ENCODE data around the gene CARD11. TPM values are rescaled to one million over a fixed set of nuclear protein-coding genes. Genes with fewer than 3 reads are reported as not detected.
"Not testable (repeated sequence)": the region's sequence is repeated elsewhere in the genome, so short reads cannot be mapped to it uniquely, and the experiment has no call there.

CARD11 gene
- total RNA-seq, 1 donor from 2014 or later: 0.16 TPM

DNA sequence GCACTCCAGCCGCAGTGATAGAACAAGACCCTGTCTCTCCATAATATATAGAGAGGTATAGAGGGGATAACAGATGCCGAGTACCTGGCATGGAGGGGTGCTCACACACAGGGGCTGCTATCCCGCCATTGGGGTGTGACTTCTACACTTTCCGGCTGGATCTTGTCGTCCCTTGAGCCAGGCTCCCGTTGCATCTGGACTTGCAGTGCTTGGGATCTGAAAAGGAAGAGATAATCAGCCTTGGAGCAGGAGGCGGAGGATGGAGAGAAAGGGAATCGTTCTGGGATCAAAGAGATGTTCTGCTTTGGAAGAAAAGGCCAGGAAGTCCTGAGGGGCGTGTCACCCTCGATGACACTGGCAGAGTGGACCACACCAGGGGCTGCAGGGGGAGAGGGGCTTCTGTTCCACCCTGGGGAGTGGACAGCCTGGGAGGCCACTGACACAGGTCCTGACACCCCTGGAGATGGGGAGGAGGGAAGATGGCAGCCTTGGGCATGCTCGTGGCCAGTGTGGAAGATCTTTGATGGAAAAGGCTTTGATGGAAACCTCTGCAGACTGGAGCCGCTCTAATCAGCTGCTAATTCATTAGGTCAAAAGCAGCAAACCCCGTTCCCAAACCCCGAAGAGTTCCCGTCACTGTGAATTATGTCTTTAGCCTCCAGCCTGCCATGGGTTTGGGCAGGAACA, 85.1 kb downstream of the CARD11 start:
- H3K4me1 ChIP-seq: no peaks in the 10 kb centered on the region
- no peak for DNase-seq
- peaks cover 8% of the 10 kb centered on the region for H3K9me3 ChIP-seq (replicated peaks)
- no peak overlapping the region for H3K4me3 ChIP-seq
- intact Hi-C loops (cut with micrococcal nuclease): no loop called here
- H3K36me3 ChIP-seq: no peaks in the 10 kb centered on the region
- TF ChIP-seq, protein P1, sequence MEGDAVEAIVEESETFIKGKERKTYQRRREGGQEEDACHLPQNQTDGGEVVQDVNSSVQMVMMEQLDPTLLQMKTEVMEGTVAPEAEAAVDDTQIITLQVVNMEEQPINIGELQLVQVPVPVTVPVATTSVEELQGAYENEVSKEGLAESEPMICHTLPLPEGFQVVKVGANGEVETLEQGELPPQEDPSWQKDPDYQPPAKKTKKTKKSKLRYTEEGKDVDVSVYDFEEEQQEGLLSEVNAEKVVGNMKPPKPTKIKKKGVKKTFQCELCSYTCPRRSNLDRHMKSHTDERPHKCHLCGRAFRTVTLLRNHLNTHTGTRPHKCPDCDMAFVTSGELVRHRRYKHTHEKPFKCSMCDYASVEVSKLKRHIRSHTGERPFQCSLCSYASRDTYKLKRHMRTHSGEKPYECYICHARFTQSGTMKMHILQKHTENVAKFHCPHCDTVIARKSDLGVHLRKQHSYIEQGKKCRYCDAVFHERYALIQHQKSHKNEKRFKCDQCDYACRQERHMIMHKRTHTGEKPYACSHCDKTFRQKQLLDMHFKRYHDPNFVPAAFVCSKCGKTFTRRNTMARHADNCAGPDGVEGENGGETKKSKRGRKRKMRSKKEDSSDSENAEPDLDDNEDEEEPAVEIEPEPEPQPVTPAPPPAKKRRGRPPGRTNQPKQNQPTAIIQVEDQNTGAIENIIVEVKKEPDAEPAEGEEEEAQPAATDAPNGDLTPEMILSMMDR (IDR thresholded peaks at IDR 0.05; ENCODE audit: borderline replicate concordance): no peak
- H3K27me3 ChIP-seq (ENCODE audit: low read depth): peaks cover 81% of the 10 kb centered on the region
- no peak overlapping the region for H3K27ac ChIP-seq (replicated peaks)

DNA sequence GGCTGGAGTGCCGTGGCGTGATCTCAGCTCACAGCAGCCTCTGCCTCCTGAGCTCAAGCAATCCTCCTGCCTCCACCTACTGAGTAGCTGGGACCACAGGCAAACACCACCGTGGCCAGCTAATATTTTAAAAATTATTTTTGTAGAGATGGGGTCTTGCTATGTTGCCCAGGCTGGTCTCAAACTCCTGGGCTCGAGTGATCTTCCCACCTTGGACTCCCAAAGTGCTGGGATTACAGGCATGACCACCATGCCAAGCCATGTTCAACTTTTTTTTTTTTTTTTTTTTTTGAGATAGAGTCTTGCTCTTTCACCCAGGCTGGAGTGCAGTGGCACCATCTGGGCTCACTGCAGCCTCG, 86.3 kb downstream of the CARD11 start:
- intact Hi-C loops (cut with micrococcal nuclease); H3K4me1 ChIP-seq; H3K36me3 ChIP-seq; H3K27ac ChIP-seq (replicated peaks); H3K4me3 ChIP-seq; DNase-seq; H3K9me3 ChIP-seq (replicated peaks): not testable (repeated sequence)
- H3K27me3 ChIP-seq (ENCODE audit: low read depth): peaks cover 84% of the 10 kb centered on the region

DNA sequence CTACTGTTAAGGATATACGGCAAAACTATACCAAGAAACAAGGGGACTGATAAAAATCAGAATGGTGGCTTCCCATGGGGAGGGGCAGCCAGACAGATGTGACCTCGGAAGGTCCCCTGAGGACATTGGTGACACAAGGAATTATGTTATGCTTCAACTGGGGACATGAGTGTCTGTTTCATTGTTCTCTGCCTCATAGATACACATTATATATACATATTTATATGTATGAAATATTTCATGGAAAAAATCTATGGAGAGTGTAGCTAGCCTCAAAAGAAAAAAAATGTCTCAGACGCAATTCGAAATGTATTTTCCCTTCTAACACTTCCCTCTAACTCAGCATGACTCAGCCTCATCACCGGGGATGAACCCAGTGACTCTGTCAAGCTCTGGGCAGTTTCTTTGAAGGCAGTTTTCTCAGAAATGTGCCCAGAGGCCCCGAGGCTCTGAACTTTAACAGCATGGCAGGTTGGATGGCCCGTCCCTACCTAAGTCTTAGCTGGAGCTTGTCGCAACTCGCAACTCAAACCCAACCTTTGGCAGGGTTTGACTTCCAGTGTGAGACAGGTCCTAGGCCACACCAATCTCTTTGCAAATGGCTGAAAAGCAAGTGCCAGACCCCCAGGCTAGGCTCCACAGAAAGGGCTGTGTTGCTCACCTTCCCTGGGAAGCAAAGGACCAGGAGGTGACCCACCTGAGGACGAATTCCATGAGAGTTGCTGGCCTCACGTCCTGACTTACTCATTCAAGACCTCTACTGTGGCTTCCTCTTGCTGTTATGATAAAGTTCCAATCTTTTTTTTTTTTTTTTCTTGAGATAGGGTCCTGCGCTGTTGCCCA, 86.9 kb downstream of the CARD11 start:
- H3K36me3 ChIP-seq: no peaks in the 10 kb centered on the region
- H3K27ac ChIP-seq (replicated peaks): no peak overlapping the region
- no peak overlapping the region for H3K4me3 ChIP-seq
- H3K4me1 ChIP-seq: no peaks in the 10 kb centered on the region
- peaks cover 84% of the 10 kb centered on the region for H3K27me3 ChIP-seq (ENCODE audit: low read depth)
- intact Hi-C loops (cut with micrococcal nuclease): no loop called here
- H3K9me3 ChIP-seq (replicated peaks): no peaks in the 10 kb centered on the region
- TF ChIP-seq, protein P1 (IDR thresholded peaks at IDR 0.05; ENCODE audit: borderline replicate concordance): no peak
- DNase-seq: no peak

DNA sequence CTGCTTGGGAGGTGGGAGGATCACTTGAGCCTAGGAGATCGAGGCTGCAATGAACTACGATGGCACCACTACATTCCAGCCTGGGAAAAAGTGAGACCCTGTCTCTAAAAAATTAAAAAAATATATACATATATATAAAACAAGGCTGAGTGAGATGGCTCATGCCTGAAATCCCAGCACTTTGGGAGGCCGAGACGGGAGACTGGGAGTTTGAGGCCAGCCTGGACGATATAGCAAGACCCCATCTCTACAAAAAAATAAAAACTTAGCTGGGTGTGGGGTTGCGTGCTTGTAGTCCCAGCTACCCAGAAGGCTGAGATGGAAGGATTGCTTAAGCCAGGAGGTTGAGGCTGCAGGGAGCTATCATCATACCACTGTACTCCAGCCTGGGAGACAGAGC, 87.6 kb downstream of the CARD11 start:
- no peak overlapping the region for H3K4me3 ChIP-seq
- H3K4me1 ChIP-seq: no peaks in the 10 kb centered on the region
- peaks cover under 1% of the 10 kb centered on the region for H3K9me3 ChIP-seq (replicated peaks)
- no peak overlapping the region for H3K27ac ChIP-seq (replicated peaks)
- TF ChIP-seq, protein P1 (IDR thresholded peaks at IDR 0.05; ENCODE audit: borderline replicate concordance): no peak
- no peaks in the 10 kb centered on the region for H3K36me3 ChIP-seq
- peaks cover 77% of the 10 kb centered on the region for H3K27me3 ChIP-seq (ENCODE audit: low read depth)
- intact Hi-C loops (cut with micrococcal nuclease): no loop called here
- no peak for DNase-seq

DNA sequence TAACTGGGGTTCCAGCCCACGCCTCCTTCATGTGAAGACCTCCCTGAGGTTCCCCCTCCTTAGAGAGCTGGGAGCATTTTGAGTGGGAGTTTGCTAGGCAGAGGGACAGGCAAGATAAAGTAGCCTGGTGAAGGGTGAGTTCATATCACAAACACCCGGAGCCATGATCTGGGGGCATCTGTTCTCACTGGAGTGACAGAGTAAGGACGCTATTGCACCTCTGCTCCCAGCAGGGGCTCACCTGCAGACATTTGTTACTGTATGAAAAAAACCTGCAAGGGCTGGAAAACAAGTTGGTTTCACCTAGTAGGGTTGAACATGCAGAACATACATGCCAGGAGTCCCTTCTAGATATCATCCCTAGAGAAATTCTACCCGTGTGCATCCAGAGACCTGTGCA, 88.4 kb downstream of the CARD11 start:
- peaks cover 69% of the 10 kb centered on the region for H3K27me3 ChIP-seq (ENCODE audit: low read depth)
- no peaks in the 10 kb centered on the region for H3K36me3 ChIP-seq
- no peak overlapping the region for H3K27ac ChIP-seq (replicated peaks)
- H3K4me1 ChIP-seq: no peaks in the 10 kb centered on the region
- DNase-seq: no peak
- H3K4me3 ChIP-seq: no peak overlapping the region
- intact Hi-C loops (cut with micrococcal nuclease): no loop called here
- TF ChIP-seq, protein P1 (IDR thresholded peaks at IDR 0.05; ENCODE audit: borderline replicate concordance): no peak
- H3K9me3 ChIP-seq (replicated peaks): peaks cover 8% of the 10 kb centered on the region

DNA sequence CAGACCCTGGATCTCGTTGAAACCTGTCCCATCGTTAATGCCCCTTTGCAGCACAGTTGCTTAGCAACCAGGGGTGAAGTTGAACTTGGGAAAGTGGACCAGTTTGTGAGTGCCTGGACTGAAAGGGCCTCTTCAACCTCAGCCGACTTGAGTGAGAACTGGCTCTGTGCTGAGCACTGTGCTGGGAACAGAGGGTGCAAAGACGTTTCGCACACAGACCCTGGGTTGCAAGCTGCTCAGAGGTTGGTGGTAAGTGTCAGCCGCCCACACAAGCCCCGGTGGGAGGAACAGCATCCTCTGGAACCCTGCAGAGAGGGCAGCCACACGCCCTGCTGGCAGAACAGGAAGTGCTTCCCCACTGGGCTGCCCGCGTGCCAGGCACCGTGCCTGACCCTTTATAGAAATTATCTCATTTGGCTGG, 89.2 kb downstream of the CARD11 start:
- DNase-seq: no peak
- H3K27ac ChIP-seq (replicated peaks): no peak overlapping the region
- peaks cover 17% of the 10 kb centered on the region for H3K9me3 ChIP-seq (replicated peaks)
- TF ChIP-seq, protein P1 (IDR thresholded peaks at IDR 0.05; ENCODE audit: borderline replicate concordance): no peak
- H3K27me3 ChIP-seq (ENCODE audit: low read depth): peaks cover 61% of the 10 kb centered on the region
- H3K4me1 ChIP-seq: no peaks in the 10 kb centered on the region
- intact Hi-C loops (cut with micrococcal nuclease): no loop called here
- H3K36me3 ChIP-seq: no peaks in the 10 kb centered on the region
- no peak overlapping the region for H3K4me3 ChIP-seq

Measured in left ventricle myocardium inferior (tissue), 1 donor.